ENCODE measurements around the gene NTMT1.

NTMT1 gene

DNA sequence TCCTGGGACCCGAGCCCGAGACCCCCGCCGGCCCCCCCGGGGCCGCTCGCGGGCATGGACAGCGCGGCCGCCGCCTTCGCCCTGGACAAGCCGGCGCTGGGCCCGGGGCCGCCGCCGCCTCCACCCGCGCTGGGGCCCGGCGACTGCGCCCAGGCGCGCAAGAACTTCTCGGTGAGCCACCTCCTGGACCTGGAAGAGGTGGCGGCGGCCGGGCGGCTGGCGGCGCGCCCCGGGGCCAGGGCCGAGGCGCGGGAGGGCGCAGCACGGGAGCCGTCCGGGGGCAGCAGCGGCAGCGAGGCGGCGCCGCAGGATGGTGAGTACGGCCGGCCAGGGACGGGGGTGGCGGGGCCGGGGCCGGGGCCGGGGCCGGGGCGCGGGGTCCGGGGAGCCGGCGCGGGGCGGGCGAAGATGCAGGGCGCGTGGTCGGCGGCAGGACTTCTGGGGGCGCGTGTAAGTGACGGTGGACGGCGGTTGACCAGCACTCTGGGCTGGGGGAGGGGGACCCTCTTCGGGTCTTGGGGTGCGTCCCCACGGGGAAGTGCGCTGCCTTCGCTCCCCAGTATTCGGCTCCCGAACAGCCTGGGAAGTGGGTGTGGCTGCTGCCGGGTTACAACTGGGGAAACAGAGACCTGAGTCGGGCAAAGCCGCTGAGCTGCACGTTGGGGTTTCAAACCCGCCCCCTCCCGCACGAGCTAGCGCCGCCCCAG, 40.0 kb downstream of the NTMT1 start:
- Mint-ChIP-seq H3K27me3 (ENCODE audit: low read depth) (peaks cover 80% of the 10 kb centered on the region), H3K36me3 (ENCODE audit: low read depth) (no peaks in the 10 kb centered on the region), H3K4me1 (no peaks in the 10 kb centered on the region), H3K4me3 (peak overlapping the region in 2 of 3 experiments; percentile 72 to 74), H3K27ac (no peak overlapping the region), H3K9me3 (peaks cover 2% of the 10 kb centered on the region)
- TF ChIP-seq, protein P1, sequence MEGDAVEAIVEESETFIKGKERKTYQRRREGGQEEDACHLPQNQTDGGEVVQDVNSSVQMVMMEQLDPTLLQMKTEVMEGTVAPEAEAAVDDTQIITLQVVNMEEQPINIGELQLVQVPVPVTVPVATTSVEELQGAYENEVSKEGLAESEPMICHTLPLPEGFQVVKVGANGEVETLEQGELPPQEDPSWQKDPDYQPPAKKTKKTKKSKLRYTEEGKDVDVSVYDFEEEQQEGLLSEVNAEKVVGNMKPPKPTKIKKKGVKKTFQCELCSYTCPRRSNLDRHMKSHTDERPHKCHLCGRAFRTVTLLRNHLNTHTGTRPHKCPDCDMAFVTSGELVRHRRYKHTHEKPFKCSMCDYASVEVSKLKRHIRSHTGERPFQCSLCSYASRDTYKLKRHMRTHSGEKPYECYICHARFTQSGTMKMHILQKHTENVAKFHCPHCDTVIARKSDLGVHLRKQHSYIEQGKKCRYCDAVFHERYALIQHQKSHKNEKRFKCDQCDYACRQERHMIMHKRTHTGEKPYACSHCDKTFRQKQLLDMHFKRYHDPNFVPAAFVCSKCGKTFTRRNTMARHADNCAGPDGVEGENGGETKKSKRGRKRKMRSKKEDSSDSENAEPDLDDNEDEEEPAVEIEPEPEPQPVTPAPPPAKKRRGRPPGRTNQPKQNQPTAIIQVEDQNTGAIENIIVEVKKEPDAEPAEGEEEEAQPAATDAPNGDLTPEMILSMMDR (IDR thresholded peaks at IDR 0.05; ENCODE audit: unreplicated experiment in 3 of 3), result no peak

DNA sequence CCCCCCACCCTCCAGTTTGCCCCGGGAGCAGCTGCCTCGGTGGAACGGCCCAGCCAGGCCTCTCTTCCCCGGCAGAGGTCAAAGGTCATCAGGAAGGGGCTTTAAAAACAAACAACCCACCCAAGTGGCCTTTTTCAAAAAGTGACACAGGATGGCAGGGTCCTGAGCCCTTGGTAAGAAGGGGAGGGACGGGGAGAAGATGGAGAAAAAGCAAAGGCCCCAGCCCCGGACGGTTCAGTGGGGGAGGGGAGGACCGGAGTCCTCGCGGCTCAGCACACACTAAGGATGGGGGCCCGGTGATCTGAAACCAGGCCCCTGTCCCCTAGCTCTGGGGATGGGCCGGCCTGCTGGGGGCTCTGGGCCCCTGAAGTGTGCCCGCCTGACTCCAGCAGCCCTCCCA, 40.6 kb downstream of the NTMT1 start:
- Mint-ChIP-seq H3K9me3 (no peaks in the 10 kb centered on the region), H3K4me1 (no peaks in the 10 kb centered on the region), H3K4me3 (peak overlapping the region in 2 of 3 experiments; percentile 52 to 71), H3K27ac (no peak overlapping the region), H3K36me3 (ENCODE audit: low read depth) (no peaks in the 10 kb centered on the region), H3K27me3 (ENCODE audit: low read depth) (peaks cover 79% of the 10 kb centered on the region)
- TF ChIP-seq, protein P1 (IDR thresholded peaks at IDR 0.05; ENCODE audit: unreplicated experiment in 3 of 3), result no peak

DNA sequence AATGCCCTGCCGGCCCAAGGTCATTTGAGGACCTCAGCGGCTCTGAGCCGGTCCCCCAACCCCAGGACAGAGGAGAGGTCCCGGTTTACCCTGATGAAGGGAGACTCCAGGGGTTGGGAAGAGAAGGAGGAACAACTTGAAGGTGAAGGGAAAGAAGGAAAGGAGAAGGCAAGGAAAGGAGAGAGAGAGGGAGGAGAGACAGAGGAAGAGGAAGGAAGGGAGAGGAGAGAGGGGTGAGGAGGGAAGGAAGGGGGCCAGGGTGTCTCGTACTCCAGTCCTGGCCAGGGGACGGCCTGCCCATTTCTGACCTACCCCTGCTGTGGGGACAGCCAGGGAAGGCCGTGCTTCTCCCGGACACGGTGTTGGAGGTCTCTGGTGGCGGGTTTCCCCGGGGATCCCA, 41.4 kb downstream of the NTMT1 start:
- TF ChIP-seq, protein P1 (IDR thresholded peaks at IDR 0.05; ENCODE audit: unreplicated experiment in 3 of 3), result no peak
- H3K27ac Mint-ChIP-seq, result no peak overlapping the region

DNA sequence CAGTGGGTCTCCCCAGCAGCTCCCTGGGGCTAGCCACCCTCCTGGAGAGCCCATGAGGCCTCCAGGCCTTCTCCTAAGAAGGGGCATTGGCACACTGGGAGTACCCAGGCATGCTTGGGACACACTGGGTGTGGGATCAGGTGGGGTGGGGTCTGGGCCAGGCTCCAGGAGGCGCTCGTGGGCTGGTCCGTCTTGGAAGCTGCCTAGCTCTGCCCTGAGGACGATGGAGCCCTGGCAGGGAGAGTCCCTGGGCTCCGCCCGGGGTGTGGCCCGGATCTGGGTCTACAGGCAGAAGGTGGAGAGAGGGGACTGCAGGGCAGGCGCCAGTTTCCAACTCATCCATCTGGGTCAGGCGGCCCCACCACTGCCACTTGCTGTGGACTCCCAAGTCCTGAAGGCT, 41.9 kb downstream of the NTMT1 start:
- H3K4me1 Mint-ChIP-seq, result no peaks in the 10 kb centered on the region
- TF ChIP-seq, protein P1 (IDR thresholded peaks at IDR 0.05; ENCODE audit: unreplicated experiment in 3 of 3), result no peak
- H3K36me3 Mint-ChIP-seq (ENCODE audit: low read depth), result no peaks in the 10 kb centered on the region
- no peaks in the 10 kb centered on the region for H3K9me3 Mint-ChIP-seq
- peaks cover 78% of the 10 kb centered on the region for H3K27me3 Mint-ChIP-seq (ENCODE audit: low read depth)
- no peak overlapping the region for H3K27ac Mint-ChIP-seq
- H3K4me3 Mint-ChIP-seq, result no peak overlapping the region

More for the DNA sequence above, 41.4 kb downstream of the NTMT1 start:
- Mint-ChIP-seq H3K4me1 (no peaks in the 10 kb centered on the region), H3K36me3 (ENCODE audit: low read depth) (no peaks in the 10 kb centered on the region), H3K27me3 (ENCODE audit: low read depth) (peaks cover 78% of the 10 kb centered on the region), H3K9me3 (no peaks in the 10 kb centered on the region), H3K4me3 (peak overlapping the region in 1 of 3 experiments; percentile 58)

DNA sequence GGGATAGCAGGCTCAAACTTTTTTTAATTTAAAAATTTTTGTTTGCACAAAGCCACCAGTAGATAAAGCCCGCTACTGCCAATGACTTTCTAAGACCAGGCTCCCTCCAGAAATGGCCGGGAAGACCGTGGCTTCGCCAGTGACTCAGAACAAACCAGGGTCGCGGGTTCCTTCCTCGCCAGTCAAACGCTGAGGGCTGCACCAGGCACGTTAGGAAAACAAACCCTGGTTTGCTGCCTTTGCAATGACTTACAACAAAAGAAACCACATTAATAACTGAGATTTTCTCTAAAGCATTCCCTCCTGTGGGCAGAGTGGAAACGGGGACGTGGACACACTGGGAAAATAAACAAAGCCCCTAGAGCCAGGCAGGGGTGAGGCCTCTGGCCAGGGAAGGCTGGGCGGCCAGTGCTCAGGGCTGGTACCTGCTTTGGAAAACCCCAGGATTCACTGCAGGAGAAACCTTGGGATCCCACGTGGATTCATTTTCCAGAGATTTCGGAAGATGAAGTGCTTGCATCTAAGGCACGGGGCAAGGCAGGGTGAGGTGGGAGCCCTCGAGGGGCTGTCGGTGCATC, 43.3 kb downstream of the NTMT1 start:
- H3K27me3 Mint-ChIP-seq (ENCODE audit: low read depth), result peaks cover 77% of the 10 kb centered on the region
- H3K36me3 Mint-ChIP-seq (ENCODE audit: low read depth), result no peaks in the 10 kb centered on the region
- H3K4me1 Mint-ChIP-seq, result peaks cover 8% of the 10 kb centered on the region
- no peak overlapping the region for H3K4me3 Mint-ChIP-seq
- TF ChIP-seq, protein P1 (IDR thresholded peaks at IDR 0.05; ENCODE audit: unreplicated experiment in 3 of 3), result no peak
- no peak overlapping the region for H3K27ac Mint-ChIP-seq
- no peaks in the 10 kb centered on the region for H3K9me3 Mint-ChIP-seq

DNA sequence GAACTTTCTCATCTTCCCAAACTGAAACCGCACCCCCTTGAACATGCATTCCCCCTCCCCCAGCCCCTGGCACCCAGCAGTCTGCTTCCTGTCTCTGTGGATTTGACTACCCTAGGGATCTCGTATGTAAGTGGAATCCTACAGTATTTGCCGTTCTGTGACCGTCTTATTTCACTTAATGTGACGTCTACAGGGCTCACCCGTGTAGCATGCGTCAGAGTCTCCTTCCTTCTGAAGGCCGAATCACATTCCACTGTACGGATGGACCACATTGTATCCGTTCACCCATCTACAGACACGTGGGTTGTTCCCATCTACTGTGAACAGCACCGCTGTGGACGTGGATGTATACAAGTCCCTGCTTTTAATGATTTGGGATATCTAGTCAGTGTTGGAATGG, 44.0 kb downstream of the NTMT1 start:
- Mint-ChIP-seq H3K27ac (no peak overlapping the region), H3K36me3 (ENCODE audit: low read depth) (no peaks in the 10 kb centered on the region), H3K27me3 (ENCODE audit: low read depth) (peaks cover 76% of the 10 kb centered on the region), H3K4me3 (no peak overlapping the region), H3K4me1 (peaks cover 13% of the 10 kb centered on the region), H3K9me3 (no peaks in the 10 kb centered on the region)
- TF ChIP-seq, protein P1 (IDR thresholded peaks at IDR 0.05; ENCODE audit: unreplicated experiment in 3 of 3), result no peak
